Keratinocyte (primary cell): Measurements from ENCODE around the gene POMP. TPM values are rescaled to one million over a fixed set of nuclear protein-coding genes. Genes with fewer than 3 reads are reported as not detected.

ENCODE experiments used
- DNase-seq: peaks from one replicate; pipeline ENCODE4 v3.0.0-alpha.2; 2011; ENCODE audit warnings: low read depth, missing footprints, low spot score
- FAIRE-seq: peaks from 2 replicates; lab custom pipeline; 2011; peaks lifted over from hg19 to GRCh38; lab: Jason Lieb, UNC
- H2AFZ ChIP-seq: 2 replicates; pipeline ENCODE4 v1.6.0; 2012; ENCODE audit warnings: low read length, control low read depth, inconsistent platforms; ENCODE audit not compliant: control insufficient read depth
- H3K27ac ChIP-seq: 2 replicates; pipeline ENCODE4 v1.5.1; 2011; ENCODE audit warnings: low read length; ENCODE audit not compliant: control insufficient read depth, insufficient read depth
- H3K27me3 ChIP-seq: 3 replicates; pipeline ENCODE4 v1.6.0; 2011; ENCODE audit warnings: low read length; ENCODE audit not compliant: control insufficient read depth, insufficient read depth; ENCODE audit errors: extremely low read depth
- H3K36me3 ChIP-seq, 2 experiments: 2 replicates in 1 of 2; 3 replicates in 1 of 2; pipeline ENCODE4 v1.5.1; 2011; ENCODE audit warnings: low read length in 2 of 2, mild to moderate bottlenecking in 1 of 2; ENCODE audit not compliant: control insufficient read depth in 2 of 2, insufficient read depth in 2 of 2; ENCODE audit errors: extremely low read depth in 1 of 2
- H3K4me1 ChIP-seq: 3 replicates; pipeline ENCODE4 v1.5.1; 2011; ENCODE audit warnings: low read length; ENCODE audit not compliant: control insufficient read depth, insufficient read depth; ENCODE audit errors: extremely low read depth
- H3K4me2 ChIP-seq: 3 replicates; pipeline ENCODE4 v1.6.0; 2011; ENCODE audit warnings: low read depth, low read length; ENCODE audit not compliant: control insufficient read depth, insufficient read depth; ENCODE audit errors: extremely low read depth
- H3K4me3 ChIP-seq, 3 experiments: fragments of 200-600 bp in 1 of 3; sonication (generic) in 1 of 3; 2 replicates in 2 of 3; 3 replicates in 1 of 3; pipeline ENCODE4 v1.5.1; 2011 to 2016; ENCODE audit warnings: low read length in 3 of 3, mild to moderate bottlenecking in 3 of 3, control low read depth in 2 of 3, inconsistent platforms in 1 of 3, low read depth in 1 of 3, mixed read lengths in 1 of 3, mixed run types in 1 of 3, moderate library complexity in 1 of 3; ENCODE audit not compliant: control insufficient read depth in 2 of 3, insufficient read depth in 2 of 3; ENCODE audit errors: extremely low read depth in 1 of 3
- H3K79me2 ChIP-seq: 2 replicates; pipeline ENCODE4 v1.6.0; 2012; ENCODE audit warnings: low read length; ENCODE audit not compliant: control insufficient read depth, insufficient read depth
- H3K9ac ChIP-seq: 3 replicates; pipeline ENCODE4 v1.6.0; 2011; ENCODE audit warnings: low read length; ENCODE audit not compliant: control insufficient read depth, insufficient read depth; ENCODE audit errors: extremely low read depth
- H3K9me1 ChIP-seq: 3 replicates; pipeline ENCODE4 v1.6.0; 2011; ENCODE audit warnings: low read length; ENCODE audit not compliant: control insufficient read depth, insufficient read depth; ENCODE audit errors: extremely low read depth
- H3K9me3 ChIP-seq: 2 replicates; pipeline ENCODE4 v1.5.1; 2012; ENCODE audit warnings: low read depth, low read length; ENCODE audit not compliant: control insufficient read depth
- H4K20me1 ChIP-seq: 3 replicates; pipeline ENCODE4 v1.6.0; 2011; ENCODE audit warnings: low read length; ENCODE audit not compliant: control insufficient read depth, insufficient read depth; ENCODE audit errors: extremely low read depth
- EZH2 ChIP-seq: IDR thresholded peaks from one replicate; pipeline ENCODE4 v1.6.1; 2012; ENCODE audit warnings: inconsistent platforms, mild to moderate bottlenecking, low read length, moderate library complexity
- dilution Hi-C: fragments of 300-500 bp; cut with MboI; formaldehyde crosslinking; loops from one replicate; pipeline ENCODE4 v1.7.0; 2020; ENCODE audit warnings: low sequenced_read_pairs; ENCODE audit not compliant: extremely low pct_ligation_motif_present
- polyA plus RNA-seq, 5 experiments: library from polyadenylated mRNA; depleted of rRNA in 3 of 5; stranded (reverse) in 3 of 5; stranded (forward) in 1 of 5; unstranded in 1 of 5; fragments of >200 nt; gene quantifications; 1 replicate in 1 of 5; 2 replicates in 3 of 5; 3 replicates in 1 of 5; pipeline versions ENCODE4 v1.2.1 to v1.2.3, GENCODE V29; 2011 to 2012; ENCODE audit warnings: missing spikeins in 2 of 5, low read depth in 1 of 5, low replicate concordance in 1 of 5
- TF ChIP-seq, protein P1 (sequence below), 3 experiments: IDR thresholded peaks in 1 of 3; conservative IDR thresholded peaks in 1 of 3; optimal IDR thresholded peaks in 1 of 3; 2 replicates in 2 of 3; 3 replicates in 1 of 3; pipeline versions ENCODE3 to v1.5.1; 2011; ENCODE audit warnings: low read length in 3 of 3, mild to moderate bottlenecking in 3 of 3, moderate library complexity in 2 of 3, control low read depth in 1 of 3, inconsistent platforms in 1 of 3; ENCODE audit not compliant: insufficient read depth in 2 of 3; ENCODE audit errors: extremely low read depth in 1 of 3

POMP gene
- polyA plus RNA-seq, 1 donor (not counting 4 experiments of a cell fraction or from before 2014, with no cell fraction given): 136 TPM

DNA sequence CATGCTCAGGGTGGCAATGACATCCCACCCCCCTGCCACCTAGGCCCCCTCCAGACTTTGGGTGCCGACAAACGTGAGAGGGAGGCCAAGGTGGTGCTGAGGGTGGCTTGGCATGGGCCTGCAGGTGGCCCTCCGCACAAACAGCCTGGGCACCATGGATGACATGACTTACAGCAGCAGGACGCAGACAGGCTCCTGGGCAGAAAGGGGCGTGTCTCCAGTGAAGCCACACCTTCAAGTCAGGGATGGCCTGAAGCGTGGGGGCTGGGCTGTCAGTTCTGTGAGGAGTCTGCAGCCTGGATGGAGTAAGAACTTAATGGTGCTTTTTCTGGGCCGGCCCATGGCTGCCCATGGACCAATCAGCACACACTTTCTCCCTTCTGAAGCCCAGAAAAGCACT lies 25.3 kb downstream of the POMP start:
- Histone ChIP-seq H3K79me2 (no peaks in the 10 kb centered on the region), H3K4me1 (no peaks in the 10 kb centered on the region), H4K20me1 (no peaks in the 10 kb centered on the region), H3K27me3 (no peaks in the 10 kb centered on the region), H3K27ac (no peak overlapping the region), H3K4me2 (no peak overlapping the region), H2AFZ (no peak overlapping the region), H3K9me1 (no peaks in the 10 kb centered on the region), H3K36me3 (peaks cover under 1 to 2% of the 10 kb centered on the region in 2 experiments), H3K4me3 (no peak overlapping the region), H3K9ac (no peak overlapping the region), H3K9me3 (no peaks in the 10 kb centered on the region)
- TF ChIP-seq, protein P1, sequence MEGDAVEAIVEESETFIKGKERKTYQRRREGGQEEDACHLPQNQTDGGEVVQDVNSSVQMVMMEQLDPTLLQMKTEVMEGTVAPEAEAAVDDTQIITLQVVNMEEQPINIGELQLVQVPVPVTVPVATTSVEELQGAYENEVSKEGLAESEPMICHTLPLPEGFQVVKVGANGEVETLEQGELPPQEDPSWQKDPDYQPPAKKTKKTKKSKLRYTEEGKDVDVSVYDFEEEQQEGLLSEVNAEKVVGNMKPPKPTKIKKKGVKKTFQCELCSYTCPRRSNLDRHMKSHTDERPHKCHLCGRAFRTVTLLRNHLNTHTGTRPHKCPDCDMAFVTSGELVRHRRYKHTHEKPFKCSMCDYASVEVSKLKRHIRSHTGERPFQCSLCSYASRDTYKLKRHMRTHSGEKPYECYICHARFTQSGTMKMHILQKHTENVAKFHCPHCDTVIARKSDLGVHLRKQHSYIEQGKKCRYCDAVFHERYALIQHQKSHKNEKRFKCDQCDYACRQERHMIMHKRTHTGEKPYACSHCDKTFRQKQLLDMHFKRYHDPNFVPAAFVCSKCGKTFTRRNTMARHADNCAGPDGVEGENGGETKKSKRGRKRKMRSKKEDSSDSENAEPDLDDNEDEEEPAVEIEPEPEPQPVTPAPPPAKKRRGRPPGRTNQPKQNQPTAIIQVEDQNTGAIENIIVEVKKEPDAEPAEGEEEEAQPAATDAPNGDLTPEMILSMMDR (optimal IDR thresholded peaks at IDR 0.05 in 1 of 3, IDR thresholded peaks at IDR 0.05 in 1 of 3, conservative IDR thresholded peaks at IDR 0.05 in 1 of 3; ENCODE audit: extremely low read depth in 1 of 3, insufficient read depth in 2 of 3, low read length in 3 of 3): peak in 1 of 3 experiments; percentile 4
- no peak for TF ChIP-seq EZH2
- FAIRE-seq: no peak
- dilution Hi-C loops: loop anchor here (25.0 kb wide), 1 partner anchor 103 kb away; no protein-coding TSS in a partner anchor
- DNase-seq: no peak

DNA sequence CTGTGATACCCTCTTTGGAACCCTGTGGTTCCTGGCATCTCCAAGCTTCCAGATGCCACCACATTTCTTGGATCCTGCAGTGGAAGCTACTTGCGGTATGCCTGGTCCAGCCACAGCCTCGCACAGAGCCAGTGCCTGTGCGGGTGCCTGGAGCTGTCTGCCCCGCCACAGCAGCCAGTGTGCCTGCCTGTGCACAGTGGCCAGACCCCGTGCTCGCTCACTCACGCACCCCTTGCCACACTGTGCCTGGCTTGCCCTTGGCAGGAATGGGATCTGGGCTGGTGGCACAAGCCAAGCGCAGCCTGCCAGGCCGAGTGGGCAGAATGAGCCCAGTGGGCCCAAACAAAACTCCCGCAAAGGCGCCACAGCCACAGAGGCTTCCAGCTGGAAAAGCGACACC lies 26.2 kb downstream of the POMP start:
- no peak overlapping the region for H3K4me2 ChIP-seq
- DNase-seq: no peak
- dilution Hi-C loops: loop anchor here (25.0 kb wide), 1 partner anchor 102 kb away; no protein-coding TSS in a partner anchor
- H4K20me1 ChIP-seq: no peaks in the 10 kb centered on the region
- H3K4me1 ChIP-seq: no peaks in the 10 kb centered on the region
- peaks cover 0 to 1% of the 10 kb centered on the region in 2 experiments for H3K36me3 ChIP-seq
- no peak overlapping the region for H2AFZ ChIP-seq
- H3K27ac ChIP-seq: no peak overlapping the region
- FAIRE-seq: no peak
- H3K79me2 ChIP-seq: no peaks in the 10 kb centered on the region
- no peak overlapping the region for H3K9ac ChIP-seq
- TF ChIP-seq, protein P1 (optimal IDR thresholded peaks at IDR 0.05 in 1 of 3, IDR thresholded peaks at IDR 0.05 in 1 of 3, conservative IDR thresholded peaks at IDR 0.05 in 1 of 3; ENCODE audit: extremely low read depth in 1 of 3, insufficient read depth in 2 of 3, low read length in 3 of 3): no peak
- no peak for TF ChIP-seq EZH2
- H3K9me1 ChIP-seq: no peaks in the 10 kb centered on the region
- no peaks in the 10 kb centered on the region for H3K9me3 ChIP-seq
- no peaks in the 10 kb centered on the region for H3K27me3 ChIP-seq
- no peak overlapping the region for H3K4me3 ChIP-seq
